Choroid plexus epithelial cell (primary cell): ENCODE results near the gene LFNG.

Source experiments
- DNase-seq: peaks from one replicate; pipeline ENCODE4 v3.0.0-alpha.2; 2010; ENCODE audit warnings: low read depth
- H3K4me3 ChIP-seq: 2 replicates; pipeline ENCODE4 v1.5.1; 2011; ENCODE audit warnings: low read depth, mild to moderate bottlenecking, control low read depth, low read length, moderate library complexity
- TF ChIP-seq, protein P1 (sequence below): conservative IDR thresholded peaks from 2 replicates; pipeline ENCODE4 v1.5.1; 2011; ENCODE audit warnings: low read depth, mild to moderate bottlenecking, control low read depth, inconsistent platforms, low read length, moderate library complexity

Gene LFNG, protein sequence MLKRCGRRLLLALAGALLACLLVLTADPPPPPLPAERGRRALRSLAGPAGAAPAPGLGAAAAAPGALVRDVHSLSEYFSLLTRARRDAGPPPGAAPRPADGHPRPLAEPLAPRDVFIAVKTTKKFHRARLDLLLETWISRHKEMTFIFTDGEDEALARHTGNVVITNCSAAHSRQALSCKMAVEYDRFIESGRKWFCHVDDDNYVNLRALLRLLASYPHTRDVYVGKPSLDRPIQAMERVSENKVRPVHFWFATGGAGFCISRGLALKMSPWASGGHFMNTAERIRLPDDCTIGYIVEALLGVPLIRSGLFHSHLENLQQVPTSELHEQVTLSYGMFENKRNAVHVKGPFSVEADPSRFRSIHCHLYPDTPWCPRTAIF

DNA sequence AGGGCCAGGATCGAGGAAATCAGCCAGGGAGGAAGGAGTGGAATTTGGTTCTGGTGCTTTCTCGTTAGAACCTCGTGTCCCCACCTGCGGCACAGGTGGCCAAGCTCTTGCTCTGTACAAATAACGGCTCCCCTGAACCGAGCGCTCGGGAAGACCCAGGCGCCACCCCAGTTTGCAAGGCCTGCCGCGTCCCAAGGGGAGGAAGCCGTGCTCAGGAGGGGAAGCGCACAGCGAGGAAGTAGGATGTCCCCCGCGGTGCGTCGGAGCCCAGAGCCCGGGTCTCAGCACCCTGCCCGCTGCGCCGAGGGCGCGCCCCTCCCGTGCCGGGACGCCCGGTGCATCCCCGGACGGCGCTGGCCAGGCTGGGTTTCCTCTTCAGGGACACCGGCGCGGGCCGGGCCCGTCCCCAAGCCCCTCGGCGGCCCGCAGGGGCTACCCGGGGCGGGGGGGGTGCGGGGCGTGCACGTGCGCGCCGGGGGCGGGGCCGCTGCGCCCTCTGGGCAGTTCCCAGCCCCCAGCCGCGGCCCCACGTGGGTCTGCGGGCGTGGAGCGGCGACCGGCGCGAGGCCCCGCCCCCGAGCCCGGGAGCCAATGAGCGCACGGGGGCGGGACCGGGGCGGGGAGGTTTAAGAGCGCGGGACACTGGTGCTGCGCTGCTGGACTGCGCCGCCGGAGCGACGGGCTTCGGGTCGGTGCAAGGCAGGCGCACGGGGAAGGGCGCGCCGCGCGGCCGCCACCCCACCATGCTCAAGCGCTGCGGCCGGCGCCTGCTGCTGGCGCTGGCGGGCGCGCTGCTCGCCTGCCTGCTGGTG is at the start of gene LFNG:
TSS of gene LFNG (plus strand) at position 656 of the 812 bp plus-strand sequence. CDS start at position 744, 88 bp downstream.
- peak within 1 kb of the TSS; percentile 47 for H3K4me3 ChIP-seq
- DNase-seq = peak; percentile 86
- TF ChIP-seq, protein P1, sequence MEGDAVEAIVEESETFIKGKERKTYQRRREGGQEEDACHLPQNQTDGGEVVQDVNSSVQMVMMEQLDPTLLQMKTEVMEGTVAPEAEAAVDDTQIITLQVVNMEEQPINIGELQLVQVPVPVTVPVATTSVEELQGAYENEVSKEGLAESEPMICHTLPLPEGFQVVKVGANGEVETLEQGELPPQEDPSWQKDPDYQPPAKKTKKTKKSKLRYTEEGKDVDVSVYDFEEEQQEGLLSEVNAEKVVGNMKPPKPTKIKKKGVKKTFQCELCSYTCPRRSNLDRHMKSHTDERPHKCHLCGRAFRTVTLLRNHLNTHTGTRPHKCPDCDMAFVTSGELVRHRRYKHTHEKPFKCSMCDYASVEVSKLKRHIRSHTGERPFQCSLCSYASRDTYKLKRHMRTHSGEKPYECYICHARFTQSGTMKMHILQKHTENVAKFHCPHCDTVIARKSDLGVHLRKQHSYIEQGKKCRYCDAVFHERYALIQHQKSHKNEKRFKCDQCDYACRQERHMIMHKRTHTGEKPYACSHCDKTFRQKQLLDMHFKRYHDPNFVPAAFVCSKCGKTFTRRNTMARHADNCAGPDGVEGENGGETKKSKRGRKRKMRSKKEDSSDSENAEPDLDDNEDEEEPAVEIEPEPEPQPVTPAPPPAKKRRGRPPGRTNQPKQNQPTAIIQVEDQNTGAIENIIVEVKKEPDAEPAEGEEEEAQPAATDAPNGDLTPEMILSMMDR = no peak

DNA sequence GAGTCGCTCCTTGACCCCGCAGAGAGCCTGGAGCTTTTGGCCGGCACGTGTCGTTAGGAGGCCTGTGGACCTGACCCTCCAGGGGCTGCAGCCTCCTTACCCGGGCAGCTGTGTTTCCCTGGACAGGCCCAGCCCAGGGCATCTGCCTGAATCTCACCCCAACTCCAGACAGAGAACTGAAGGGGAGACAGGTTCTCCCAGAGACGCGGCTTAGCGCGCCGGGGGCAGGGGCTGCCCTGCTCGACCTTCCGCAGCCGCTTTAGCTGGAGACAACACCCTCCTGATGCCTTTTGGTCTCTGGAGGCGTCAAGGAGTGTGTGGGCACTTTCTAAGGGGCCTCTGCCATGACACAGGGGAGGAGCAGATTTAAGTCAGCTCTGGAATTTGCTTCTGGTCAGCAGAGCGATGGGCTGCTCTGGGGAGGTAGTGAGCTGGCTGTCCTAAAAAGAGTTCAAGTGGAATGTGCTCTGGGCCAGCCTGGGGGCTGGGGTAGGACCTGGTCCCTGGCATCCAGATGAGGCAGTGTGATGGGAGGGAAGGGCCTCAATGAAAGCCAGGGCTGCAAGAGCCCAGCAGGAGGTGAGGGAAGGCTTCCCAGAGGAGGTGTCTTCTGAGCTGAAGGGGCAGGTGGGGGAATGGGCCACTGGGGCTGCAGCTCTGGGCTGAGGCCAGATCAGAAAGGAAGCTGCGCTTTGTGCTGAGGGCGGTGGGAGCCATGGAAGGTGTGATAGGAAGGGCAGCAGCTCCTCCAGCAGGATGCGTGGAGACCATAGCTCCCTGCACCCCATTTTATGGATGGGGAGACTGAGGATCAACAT is 49.2 kb upstream of the LFNG start:
- DNase-seq = no peak
- no peak overlapping the region for H3K4me3 ChIP-seq
- TF ChIP-seq, protein P1 = peak; percentile 0

DNA sequence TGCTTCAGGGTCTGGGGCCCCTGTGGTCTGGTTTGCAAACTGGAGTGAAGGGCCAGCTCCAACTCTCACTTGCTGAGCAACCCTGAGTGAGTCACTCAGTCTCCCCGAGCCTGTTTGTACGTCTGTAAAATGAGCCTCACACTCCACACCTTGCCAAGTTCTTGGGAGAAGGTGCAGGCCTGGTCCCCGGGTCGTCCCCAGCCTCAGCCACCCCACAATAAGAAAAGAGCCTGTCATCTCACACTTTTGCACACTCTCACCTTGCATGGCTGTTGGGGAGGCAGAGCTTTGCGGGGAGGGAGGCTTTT is 48.6 kb upstream of the LFNG start:
- H3K4me3 ChIP-seq = no peak overlapping the region
- peak; percentile 79 for DNase-seq
- TF ChIP-seq, protein P1 = no peak

DNA sequence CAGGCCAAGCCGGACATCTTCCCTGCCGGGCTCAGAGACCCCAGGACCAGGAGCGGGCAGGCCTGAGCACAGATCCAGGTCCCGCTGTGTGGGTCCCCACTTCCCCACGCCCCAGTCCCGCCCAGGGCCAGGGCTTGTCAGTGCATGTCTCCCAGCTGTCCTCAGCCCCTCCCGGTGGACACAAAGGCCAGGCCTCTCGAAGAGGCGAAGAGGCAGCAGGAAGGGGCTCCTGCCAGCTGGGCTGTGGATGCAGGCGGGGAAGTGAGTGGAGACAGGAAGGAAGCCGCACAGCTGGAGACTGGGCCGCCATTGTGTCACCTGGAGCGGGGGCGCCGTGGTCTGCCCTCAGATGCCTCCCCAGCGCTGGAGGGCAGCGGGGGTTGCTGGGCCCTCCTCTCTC is 48.2 kb upstream of the LFNG start:
- peak; percentile 56 for DNase-seq
- TF ChIP-seq, protein P1 = no peak

DNA sequence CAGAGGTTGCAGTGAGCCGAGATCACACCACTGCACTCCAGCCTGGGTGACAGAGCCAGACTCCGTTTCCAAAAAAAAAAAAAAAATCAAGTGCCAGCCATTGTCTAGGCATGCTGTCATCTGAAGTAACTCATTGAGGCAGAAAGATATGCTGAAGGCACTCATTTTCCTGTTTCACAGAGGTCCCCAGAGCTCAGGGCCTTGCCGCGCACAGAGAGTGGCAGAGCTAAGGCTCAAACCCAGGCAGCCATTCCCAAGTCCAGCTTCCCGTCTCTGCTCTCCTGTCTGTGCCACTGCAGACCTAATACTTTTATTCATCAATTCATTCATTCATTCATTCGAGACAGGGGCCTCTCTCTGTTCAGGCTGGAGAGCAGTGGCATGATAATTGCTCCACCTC is 46.8 kb upstream of the LFNG start:
- H3K4me3 ChIP-seq = no peak overlapping the region
- TF ChIP-seq, protein P1 = peak; percentile 11
- no peak for DNase-seq

More for the DNA sequence above, 48.2 kb upstream of the LFNG start:
- H3K4me3 ChIP-seq = no peak overlapping the region

DNA sequence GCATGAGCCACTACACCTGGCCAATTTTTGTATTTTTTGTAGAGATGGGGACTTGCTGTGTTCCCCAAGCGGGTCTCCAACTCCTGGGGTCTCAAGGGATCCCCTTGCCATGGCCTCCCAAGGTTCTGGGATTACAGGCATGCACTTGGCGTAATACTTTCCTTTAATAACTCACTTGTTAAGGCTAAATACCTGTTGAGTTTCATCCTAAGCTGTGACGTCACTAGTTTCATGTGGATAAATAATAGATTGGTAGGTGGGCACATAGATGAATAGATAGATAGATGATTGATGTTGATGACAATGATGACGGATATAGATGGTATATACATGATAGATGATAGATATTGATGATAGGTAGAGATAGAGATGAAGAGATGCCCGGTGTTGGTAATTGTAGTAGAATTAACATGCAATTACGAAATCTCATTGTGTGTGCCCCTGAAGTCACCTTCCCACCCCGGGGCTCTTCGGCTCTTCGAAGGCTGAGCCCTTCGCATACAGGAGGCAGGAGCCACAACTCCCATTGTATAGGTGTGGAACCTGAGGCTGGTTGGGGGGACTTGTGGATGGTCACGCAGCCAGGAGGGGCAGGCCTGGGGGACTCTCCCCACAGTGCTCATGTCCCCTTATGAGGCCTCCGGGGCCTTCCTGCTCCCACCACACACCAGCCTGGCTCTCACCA is 45.9 kb upstream of the LFNG start:
- DNase-seq = no peak
- H3K4me3 ChIP-seq = no peak overlapping the region
- TF ChIP-seq, protein P1 = no peak
